HCT116 (cell line): ENCODE measurements around the gene ROS1. TPM values are rescaled to one million over a fixed set of nuclear protein-coding genes. Genes with fewer than 3 reads are reported as not detected.
A peak's percentile ranks its signal among the peaks of the same experiment; 100 is the strongest.

Source experiments
- ATAC-seq: fragments of 200-7000 bp; cut with Tn5 transposase; 2 replicates; pipeline ENCODE4 v1.9.1; 2020; ENCODE audit warnings: mild to moderate bottlenecking, moderate library complexity
- BruUV-seq: library from RNA; stranded (reverse); fragments of 400-500 nt; replicated peaks from 2 replicates; lab custom pipeline; 2021; lab: Mats Ljungman, UMichigan
- CTCF ChIA-PET: fragments of 300-600 bp; sonication (Branson Sonifier 250); formaldehyde crosslinking; loops from one replicate; lab custom pipeline; 2021; ENCODE audit warnings: antibody characterized with exemption; lab: Charles Lee
- POLR2A ChIA-PET: fragments of 300-600, 350-600 bp; sonication (Branson Sonifier 250); formaldehyde crosslinking; loops from one replicate; lab custom pipeline; 2021; ENCODE audit warnings: antibody characterized with exemption; lab: Charles Lee
- RAD21 ChIA-PET, 2 experiments: fragments of 300-600 bp; sonication (Branson Sonifier 250); formaldehyde crosslinking; loops; one replicate each; lab custom pipeline; 2023; ENCODE audit warnings: low total read pairs in 2 of 2; ENCODE audit not compliant: uncharacterized antibody in 2 of 2, unreplicated experiment in 2 of 2, low non-redundant PET in 1 of 2; lab: Charles Lee
- DNase-seq: peaks from one replicate; pipeline ENCODE4 v3.0.0-alpha.2; 2010; ENCODE audit warnings: low read depth, low spot score
- H2AFZ ChIP-seq: fragments of 200-600 bp; shearing (Covaris generic), sonication (generic); 2 replicates; pipeline ENCODE4 v1.6.1; 2017; ENCODE audit warnings: low read depth, mixed run types, mixed read lengths, antibody characterized with exemption, low read length; ENCODE audit not compliant: poor library complexity, severe bottlenecking
- H3K27ac ChIP-seq: 2 replicates; pipeline ENCODE4 v1.5.1; 2012; ENCODE audit warnings: low read depth, low read length
- H3K27me3 ChIP-seq: fragments of 200-600 bp; sonication (generic); 2 replicates; pipeline ENCODE4 v1.6.1; 2016; ENCODE audit warnings: mixed run types, low read length, mixed read lengths; ENCODE audit not compliant: insufficient read depth
- H3K36me3 ChIP-seq, 2 experiments: fragments of 200-500 bp in 1 of 2; fragments of 200-600 bp in 1 of 2; sonication (Bioruptor generic) in 1 of 2; sonication (generic) in 1 of 2; 2 replicates each; pipeline versions ENCODE4 v1.5.1 to v1.6.1; 2014 to 2016; ENCODE audit warnings: low read length in 2 of 2, inconsistent platforms in 1 of 2, mixed read lengths in 1 of 2, mixed run types in 1 of 2; ENCODE audit not compliant: insufficient read depth in 2 of 2, control insufficient read depth in 1 of 2
- H3K4me1 ChIP-seq, 2 experiments: fragments of 200-600 bp in 1 of 2; sonication (generic) in 1 of 2; 2 replicates each; pipeline versions ENCODE4 v1.5.1 to v1.6.1; 2012 to 2017; ENCODE audit warnings: low read length in 2 of 2, inconsistent platforms in 1 of 2, mild to moderate bottlenecking in 1 of 2, mixed read lengths in 1 of 2, mixed run types in 1 of 2, moderate library complexity in 1 of 2; ENCODE audit not compliant: insufficient read depth in 2 of 2, control insufficient read depth in 1 of 2
- H3K4me2 ChIP-seq: fragments of 200-600 bp; sonication (generic); 2 replicates; pipeline ENCODE4 v1.6.1; 2017; ENCODE audit warnings: mixed run types, low read length, mixed read lengths
- H3K4me3 ChIP-seq, 2 experiments: fragments of 200-600 bp in 1 of 2; sonication (generic) in 1 of 2; replicated peaks in 1 of 2; 2 replicates each; pipeline ENCODE4 v1.5.1; 2011 to 2016; ENCODE audit warnings: low read length in 2 of 2, control low read depth in 1 of 2, low read depth in 1 of 2, mild to moderate bottlenecking in 1 of 2, mixed read lengths in 1 of 2, mixed run types in 1 of 2
- H3K79me2 ChIP-seq: fragments of 200-600 bp; sonication (generic); 2 replicates; pipeline ENCODE4 v1.6.1; 2017; ENCODE audit warnings: mild to moderate bottlenecking, mixed run types, low read length, moderate library complexity, mixed read lengths; ENCODE audit not compliant: insufficient read depth
- H3K9ac ChIP-seq: fragments of 200-600 bp; sonication (generic); 2 replicates; pipeline ENCODE4 v1.6.1; 2016; ENCODE audit warnings: low read length, mixed read lengths
- H3K9me2 ChIP-seq: fragments of 200-600 bp; sonication (generic), shearing (Covaris generic); 2 replicates; pipeline ENCODE4 v1.6.1; 2017; ENCODE audit warnings: mixed run types, mild to moderate bottlenecking, moderate library complexity; ENCODE audit not compliant: insufficient read depth
- H3K9me3 ChIP-seq, 2 experiments: fragments of 200-500 bp in 1 of 2; fragments of 200-600 bp in 1 of 2; sonication (Bioruptor generic) in 1 of 2; sonication (generic) in 1 of 2; 2 replicates each; pipeline ENCODE4 v1.6.1; 2014 to 2017; ENCODE audit warnings: low read length in 2 of 2, mixed read lengths in 2 of 2, inconsistent platforms in 1 of 2, low read depth in 1 of 2, mild to moderate bottlenecking in 1 of 2, mixed run types in 1 of 2, moderate library complexity in 1 of 2; ENCODE audit not compliant: control insufficient read depth in 1 of 2, insufficient read depth in 1 of 2
- H4K20me1 ChIP-seq: fragments of 200-600 bp; sonication (generic), shearing (Covaris generic); 2 replicates; pipeline ENCODE4 v1.6.1; 2017; ENCODE audit warnings: mixed run types, mild to moderate bottlenecking, moderate library complexity; ENCODE audit not compliant: insufficient read depth
- CEBPB ChIP-seq: IDR thresholded peaks from 2 replicates; pipeline ENCODE4 v1.6.1; 2012; ENCODE audit warnings: low read depth
- ELF1 ChIP-seq: IDR thresholded peaks from 2 replicates; pipeline ENCODE4 v1.6.1; 2012; ENCODE audit warnings: low read depth, borderline replicate concordance
- EZH2 ChIP-seq: fragments of 200-600 bp; sonication (generic); IDR thresholded peaks from 2 replicates; pipeline ENCODE4 v1.6.1; 2017; ENCODE audit warnings: antibody characterized with exemption, mixed run types
- EZH2phosphoT487 ChIP-seq: fragments of 200-600 bp; IDR thresholded peaks from 2 replicates; pipeline ENCODE4 v1.6.1; 2018; ENCODE audit warnings: antibody characterized with exemption, borderline replicate concordance
- FOSL1 ChIP-seq: IDR thresholded peaks from 2 replicates; pipeline ENCODE4 v1.6.1; 2012; ENCODE audit warnings: low read depth
- JUND ChIP-seq: IDR thresholded peaks from 2 replicates; pipeline ENCODE4 v1.6.1; 2012
- MAX ChIP-seq: IDR thresholded peaks from 2 replicates; pipeline ENCODE4 v1.6.1; 2012
- POLR2A ChIP-seq: IDR thresholded peaks from 2 replicates; pipeline ENCODE4 v1.7.0; 2011; ENCODE audit warnings: borderline replicate concordance; ENCODE audit not compliant: insufficient read depth, insufficient read length; ENCODE audit errors: extremely low read depth
- REST ChIP-seq: IDR thresholded peaks from 2 replicates; pipeline ENCODE4 v1.6.1; 2012; ENCODE audit warnings: low read depth
- SP1 ChIP-seq: IDR thresholded peaks from 2 replicates; pipeline ENCODE4 v1.6.1; 2012; ENCODE audit warnings: low read depth
- YY1 ChIP-seq: IDR thresholded peaks from 2 replicates; pipeline ENCODE4 v1.6.1; 2011; ENCODE audit warnings: low read length, low read depth, moderate library complexity, mild to moderate bottlenecking; ENCODE audit not compliant: insufficient replicate concordance; ENCODE audit errors: extremely low read depth
- intact Hi-C: fragments of 100-400 bp; cut with micrococcal nuclease; formaldehyde crosslinking; loops from 2 replicates; pipeline ENCODE4 v1.10.0; 2022
- total RNA-seq: library from RNA; stranded (reverse); gene quantifications from one replicate; pipeline ENCODE4 v1.2.1, GENCODE V29; 2021; ENCODE audit not compliant: unreplicated experiment
- TF ChIP-seq, protein P1 (sequence below), 3 experiments: fragments of 200-600 bp in 1 of 3; sonication (generic) in 1 of 3; IDR thresholded peaks in 2 of 3; conservative IDR thresholded peaks in 1 of 3; 2 replicates each; pipeline ENCODE4 v1.5.1; 2012 to 2017; ENCODE audit warnings: low read depth in 2 of 3, low read length in 2 of 3, antibody characterized with exemption in 1 of 3, borderline replicate concordance in 1 of 3, control low read depth in 1 of 3, mild to moderate bottlenecking in 1 of 3, mixed read lengths in 1 of 3, mixed run types in 1 of 3, moderate library complexity in 1 of 3; ENCODE audit not compliant: insufficient read depth in 1 of 3

Gene ROS1
- total RNA-seq, 1 experiment from 2014 or later: not detected

DNA sequence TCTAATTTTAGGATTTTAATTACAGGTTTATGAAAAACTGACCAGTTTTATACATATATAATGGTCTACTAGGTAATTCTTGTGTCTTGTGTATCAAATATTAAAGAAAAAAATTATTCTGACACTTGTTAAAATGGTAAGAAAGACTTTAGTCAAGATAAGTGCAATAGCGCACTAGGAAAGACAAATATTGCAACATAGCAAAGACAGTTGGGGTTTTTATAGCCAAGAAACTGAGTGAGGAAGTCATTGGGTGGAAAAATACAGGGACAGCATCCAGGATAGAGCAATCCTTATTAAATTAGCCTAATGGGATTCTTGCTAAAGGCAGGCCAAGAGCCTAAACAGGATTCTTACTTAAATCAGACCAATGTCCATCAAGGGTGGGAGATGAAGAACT lies 71.1 kb downstream of the ROS1 start:
- Histone ChIP-seq H3K36me3 (no peaks in the 10 kb centered on the region), H3K4me1 (no peaks in the 10 kb centered on the region), H3K4me2 (no peak overlapping the region), H3K27ac (no peak overlapping the region), H3K79me2 (no peaks in the 10 kb centered on the region), H3K27me3 (no peaks in the 10 kb centered on the region), H2AFZ (peak overlapping the region; percentile 26), H3K9ac (no peak overlapping the region), H3K9me3 (no peaks in the 10 kb centered on the region), H3K4me3 (no peak overlapping the region), H3K9me2 (no peaks in the 10 kb centered on the region), H4K20me1 (no peaks in the 10 kb centered on the region)
- TF ChIP-seq MAX: no peak
- TF ChIP-seq EZH2phosphoT487: no peak
- no peak for TF ChIP-seq FOSL1
- TF ChIP-seq YY1: no peak
- TF ChIP-seq, protein P1, sequence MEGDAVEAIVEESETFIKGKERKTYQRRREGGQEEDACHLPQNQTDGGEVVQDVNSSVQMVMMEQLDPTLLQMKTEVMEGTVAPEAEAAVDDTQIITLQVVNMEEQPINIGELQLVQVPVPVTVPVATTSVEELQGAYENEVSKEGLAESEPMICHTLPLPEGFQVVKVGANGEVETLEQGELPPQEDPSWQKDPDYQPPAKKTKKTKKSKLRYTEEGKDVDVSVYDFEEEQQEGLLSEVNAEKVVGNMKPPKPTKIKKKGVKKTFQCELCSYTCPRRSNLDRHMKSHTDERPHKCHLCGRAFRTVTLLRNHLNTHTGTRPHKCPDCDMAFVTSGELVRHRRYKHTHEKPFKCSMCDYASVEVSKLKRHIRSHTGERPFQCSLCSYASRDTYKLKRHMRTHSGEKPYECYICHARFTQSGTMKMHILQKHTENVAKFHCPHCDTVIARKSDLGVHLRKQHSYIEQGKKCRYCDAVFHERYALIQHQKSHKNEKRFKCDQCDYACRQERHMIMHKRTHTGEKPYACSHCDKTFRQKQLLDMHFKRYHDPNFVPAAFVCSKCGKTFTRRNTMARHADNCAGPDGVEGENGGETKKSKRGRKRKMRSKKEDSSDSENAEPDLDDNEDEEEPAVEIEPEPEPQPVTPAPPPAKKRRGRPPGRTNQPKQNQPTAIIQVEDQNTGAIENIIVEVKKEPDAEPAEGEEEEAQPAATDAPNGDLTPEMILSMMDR (IDR thresholded peaks at IDR 0.05 in 2 of 3, conservative IDR thresholded peaks at IDR 0.05 in 1 of 3; ENCODE audit: borderline replicate concordance in 1 of 3, insufficient read depth in 1 of 3, low read depth in 2 of 3, low read length in 2 of 3): no peak
- no peak for TF ChIP-seq SP1
- TF ChIP-seq JUND: no peak
- CTCF ChIA-PET: no interaction called here
- no TSS peak for BruUV-seq
- intact Hi-C loops: loop anchor here (10.0 kb wide), 1 partner anchor 910 kb away; no protein-coding TSS in a partner anchor
- RAD21 ChIA-PET: no interaction called here
- POLR2A ChIA-PET: no interaction called here
- ATAC-seq (no peak), DNase-seq (no peak)

- Histone ChIP-seq H3K4me2 (no peak overlapping the region), H2AFZ (peak overlapping the region; percentile 75), H3K9me2 (no peaks in the 10 kb centered on the region), H3K27me3 (no peaks in the 10 kb centered on the region), H3K9ac (no peak overlapping the region), H3K9me3 (no peaks in the 10 kb centered on the region), H3K4me3 (no peak overlapping the region), H3K79me2 (no peaks in the 10 kb centered on the region), H3K27ac (no peak overlapping the region), H3K36me3 (no peaks in the 10 kb centered on the region), H4K20me1 (no peaks in the 10 kb centered on the region), H3K4me1 (no peaks in the 10 kb centered on the region)
- ATAC-seq: peak; percentile 76
- DNase-seq: peak; percentile 24
- ChIA-PET CTCF (no interaction called here), RAD21 (no interaction called here), POLR2A (no interaction called here)
- BruUV-seq: no TSS peak
- intact Hi-C loops: loop anchor here (10.0 kb wide), 1 partner anchor 912 kb away; no protein-coding TSS in a partner anchor
- TF ChIP-seq CEBPB (no peak), FOSL1 (no peak), REST (no peak), ELF1 (no peak), EZH2phosphoT487 (no peak), EZH2 (no peak), POLR2A (no peak)
Measured at GRCh38 chr6:117352466-117353081, 73.2 kb downstream of the ROS1 start.
